HEK293T (cell line): ENCODE results near the gene MAN2A1.

ENCODE experiments used
- CTCF ChIA-PET: fragments of 350-600 bp; formaldehyde crosslinking; extraction: SDS; loops from one replicate; lab custom pipeline; 2021; ENCODE audit warnings: antibody characterized with exemption, inconsistent platforms; lab: Yijun Ruan, JAX
- POLR2A ChIA-PET: fragments of 350-600 bp; formaldehyde crosslinking; extraction: SDS; loops from one replicate; lab custom pipeline; 2020; ENCODE audit warnings: antibody characterized with exemption, inconsistent platforms; lab: Yijun Ruan, JAX
- DNase-seq: peaks from one replicate; pipeline ENCODE4 v3.0.0; 2012; ENCODE audit warnings: mixed read lengths; ENCODE audit errors: extremely low spot score
- ARNT ChIP-seq: fragments of 450-650 bp; IDR thresholded peaks from 2 replicates; pipeline ENCODE4 v1.6.1; 2017; ENCODE audit warnings: mild to moderate bottlenecking
- BHLHE40 ChIP-seq: fragments of 450-650 bp; IDR thresholded peaks from 2 replicates; pipeline ENCODE4 v1.6.1; 2016; ENCODE audit warnings: mild to moderate bottlenecking, moderate library complexity, borderline replicate concordance
- CTBP1 ChIP-seq: fragments of 450-650 bp; IDR thresholded peaks from 2 replicates; pipeline ENCODE4 v1.6.1; 2016; ENCODE audit warnings: borderline replicate concordance
- ELF4 ChIP-seq: fragments of 450-650 bp; IDR thresholded peaks from 2 replicates; pipeline ENCODE4 v1.6.1; 2017; ENCODE audit warnings: antibody characterized with exemption
- FOXA1 ChIP-seq: fragments of 450-650 bp; IDR thresholded peaks from 2 replicates; pipeline ENCODE4 v1.6.1; 2016; ENCODE audit warnings: mild to moderate bottlenecking
- FOXK2 ChIP-seq: fragments of 450-650 bp; IDR thresholded peaks from 2 replicates; pipeline ENCODE4 v1.6.1; 2016; ENCODE audit warnings: mild to moderate bottlenecking
- FOXM1 ChIP-seq: fragments of 450-650 bp; IDR thresholded peaks from 2 replicates; pipeline ENCODE4 v1.6.1; 2017; ENCODE audit warnings: mild to moderate bottlenecking, borderline replicate concordance
- HDGF ChIP-seq: fragments of 450-650 bp; IDR thresholded peaks from 2 replicates; pipeline ENCODE4 v1.6.1; 2017; ENCODE audit warnings: antibody characterized with exemption, borderline replicate concordance
- L3MBTL2 ChIP-seq: fragments of 450-650 bp; conservative IDR thresholded peaks from 2 replicates; pipeline ENCODE4 v1.6.1; 2016; ENCODE audit warnings: mild to moderate bottlenecking
- LEF1 ChIP-seq: fragments of 450-650 bp; IDR thresholded peaks from 2 replicates; pipeline ENCODE4 v1.6.1; 2017; ENCODE audit warnings: mild to moderate bottlenecking, borderline replicate concordance
- NFRKB ChIP-seq: fragments of 450-650 bp; IDR thresholded peaks from 2 replicates; pipeline ENCODE4 v1.6.1; 2016; ENCODE audit warnings: mild to moderate bottlenecking, moderate library complexity
- SP1 ChIP-seq: fragments of 450-650 bp; IDR thresholded peaks from 2 replicates; pipeline ENCODE4 v1.6.1; 2017
- SUZ12 ChIP-seq: fragments of 450-650 bp; IDR thresholded peaks from 2 replicates; pipeline ENCODE4 v1.6.1; 2016; ENCODE audit warnings: mild to moderate bottlenecking
- TARDBP ChIP-seq: fragments of 450-650 bp; IDR thresholded peaks from 2 replicates; pipeline ENCODE4 v1.6.1; 2016
- ZNF384 ChIP-seq: fragments of 450-650 bp; IDR thresholded peaks from 2 replicates; pipeline ENCODE4 v1.6.1; 2016
- TF ChIP-seq, protein P1 (sequence below): fragments of 450-650 bp; IDR thresholded peaks from 2 replicates; pipeline ENCODE4 v1.6.1; 2016

MAN2A1 gene

DNA sequence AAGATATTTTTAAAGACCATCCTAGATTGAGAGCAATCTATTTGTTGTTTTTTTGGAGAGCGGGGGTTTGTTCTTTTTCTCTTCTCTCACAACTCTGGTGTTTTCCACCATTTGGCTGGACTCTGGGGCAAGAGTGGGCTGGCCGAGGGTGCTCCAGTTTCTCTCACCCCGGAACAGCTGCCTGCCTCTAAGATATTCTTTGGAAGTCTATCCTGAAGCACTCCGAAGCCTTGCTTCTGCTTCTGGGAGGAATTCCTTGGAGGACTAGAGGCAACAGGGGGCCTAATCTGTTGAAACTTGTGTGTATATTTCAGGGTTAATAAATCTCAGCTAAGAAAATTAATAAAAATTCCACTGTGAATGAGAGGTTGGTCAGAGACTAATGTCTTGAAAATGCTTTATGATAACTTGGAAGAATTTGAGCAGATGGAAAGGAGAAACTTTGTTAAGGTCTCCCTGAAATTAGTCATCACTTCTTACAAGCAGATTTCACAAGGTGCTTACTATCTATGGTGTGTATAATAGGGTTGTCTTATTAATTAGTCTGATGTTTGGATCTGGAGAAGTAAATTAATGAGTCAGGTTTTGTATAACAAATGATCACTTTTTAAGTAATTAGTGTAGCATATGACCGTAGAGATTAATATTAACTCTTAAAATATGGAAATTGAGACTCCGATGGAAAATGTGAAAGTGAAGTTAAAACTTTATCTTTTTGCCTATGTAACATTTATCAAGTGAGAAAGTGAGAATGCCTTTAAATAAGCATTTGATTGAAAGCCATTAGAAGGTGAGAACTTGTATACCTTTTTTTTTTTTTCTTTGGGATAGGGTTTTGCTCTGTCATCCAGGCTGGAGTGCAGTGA lies 4.0 kb downstream of the MAN2A1 start:
- TF ChIP-seq ZNF384 (no peak), FOXK2 (no peak), FOXM1 (no peak), CTBP1 (no peak), BHLHE40 (no peak), ARNT (no peak), FOXA1 (no peak), SP1 (no peak), ELF4 (no peak), TARDBP (no peak), SUZ12 (no peak)
- ChIA-PET POLR2A (no interaction called here), CTCF (interaction anchor here (0.6 kb wide), 1 partner anchor 12 kb away, joined by 3 read pairs; no protein-coding TSS in a partner anchor)
- DNase-seq: no peak

GRCh38 chr5:109694451-109694891 lies 4.7 kb downstream of the MAN2A1 start:
- ChIA-PET CTCF (interaction anchor here (0.6 kb wide), 1 partner anchor 13 kb away, joined by 3 read pairs; no protein-coding TSS in a partner anchor), POLR2A (no interaction called here)
- no peak for TF ChIP-seq L3MBTL2
- peak; percentile 18; the same call in 1 of the 2 replicates for TF ChIP-seq ZNF384
- TF ChIP-seq FOXM1: no peak
- no peak for DNase-seq

- POLR2A ChIA-PET: interaction anchor here (0.7 kb wide), 1 partner anchor 967 kb away, joined by 3 read pairs; no protein-coding TSS in a partner anchor
Observed at GRCh38 chr5:109695005-109695926, 5.5 kb downstream of the MAN2A1 start.

DNA sequence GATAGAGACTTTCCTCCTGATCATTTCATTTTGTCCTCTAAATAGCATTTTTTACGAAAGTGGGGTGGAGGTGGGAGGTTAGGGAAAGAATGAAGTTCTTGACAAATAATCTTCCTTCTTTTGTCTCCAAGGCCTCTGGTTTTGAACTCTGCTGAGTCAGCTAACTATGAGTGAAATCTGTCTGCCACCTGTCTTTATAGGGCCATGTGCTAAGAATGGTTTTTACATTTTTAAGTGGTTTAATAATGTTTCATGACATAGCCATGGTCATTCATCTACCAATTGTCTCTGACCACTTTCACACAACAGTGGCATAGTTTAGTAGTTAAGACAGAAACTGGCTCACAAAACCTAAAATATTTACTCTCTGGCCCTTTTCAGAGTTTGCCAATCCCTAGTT lies 7.6 kb downstream of the MAN2A1 start:
- CTCF ChIA-PET: interaction anchor here (0.6 kb wide), 1 partner anchor 10 kb away, joined by 3 read pairs; no protein-coding TSS in a partner anchor
- no peak for TF ChIP-seq HDGF
- TF ChIP-seq ZNF384: no peak
- POLR2A ChIA-PET: no interaction called here
- no peak for DNase-seq

More at GRCh38 chr5:109695005-109695926, 5.5 kb downstream of the MAN2A1 start:
- CTCF ChIA-PET: no interaction called here
- no peak for TF ChIP-seq TARDBP
- TF ChIP-seq SUZ12: no peak
- no peak for TF ChIP-seq ZNF384
- TF ChIP-seq ELF4: no peak
- TF ChIP-seq FOXK2: no peak
- TF ChIP-seq CTBP1: no peak
- TF ChIP-seq L3MBTL2: no peak
- no peak for TF ChIP-seq NFRKB
- no peak for TF ChIP-seq SP1
- no peak for TF ChIP-seq FOXM1
- no peak for TF ChIP-seq HDGF
- TF ChIP-seq BHLHE40: no peak
- DNase-seq: no peak

- CTCF ChIA-PET: interaction anchor here (1.5 kb wide), 1 partner anchor 10 kb away, joined by 4 read pairs; no protein-coding TSS in a partner anchor
- TF ChIP-seq SP1 (no peak), BHLHE40 (no peak), ARNT (no peak), FOXM1 (no peak), FOXK2 (no peak), FOXA1 (no peak), TARDBP (no peak), CTBP1 (no peak), L3MBTL2 (no peak), SUZ12 (no peak), NFRKB (no peak)
- DNase-seq: no peak
- POLR2A ChIA-PET: no interaction called here
Observed at GRCh38 chr5:109700516-109701153, 10.9 kb downstream of the MAN2A1 start.

DNA sequence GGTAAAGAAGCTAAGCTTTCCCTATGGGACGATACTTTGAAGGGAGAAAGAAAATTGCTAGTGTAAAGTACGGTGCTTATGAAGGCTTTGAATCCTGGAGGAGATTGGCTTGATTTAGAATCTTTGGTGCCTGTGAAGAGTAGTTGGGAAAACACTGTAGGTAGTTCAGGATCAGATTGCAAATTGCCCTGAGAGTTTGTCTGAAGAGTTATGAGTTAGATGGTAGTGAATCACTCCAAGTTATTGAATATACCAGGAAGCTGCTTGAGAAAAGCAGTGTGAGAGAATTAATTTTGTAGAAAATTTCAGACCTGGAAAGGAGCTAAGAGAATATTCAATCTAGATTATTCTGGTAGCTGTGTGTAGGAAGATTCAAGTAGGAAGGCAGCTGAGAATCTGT lies 11.5 kb downstream of the MAN2A1 start:
- ChIA-PET POLR2A (no interaction called here), CTCF (interaction anchor here (1.5 kb wide), 1 partner anchor 10 kb away, joined by 4 read pairs; no protein-coding TSS in a partner anchor)
- DNase-seq: no peak
- TF ChIP-seq BHLHE40 (no peak), SP1 (no peak), ZNF384 (no peak), HDGF (no peak), ARNT (no peak), LEF1 (no peak), CTBP1 (no peak), L3MBTL2 (no peak), TARDBP (no peak), NFRKB (no peak), FOXK2 (no peak), SUZ12 (no peak), FOXA1 (no peak), FOXM1 (no peak), ELF4 (no peak)
- TF ChIP-seq, protein P1, sequence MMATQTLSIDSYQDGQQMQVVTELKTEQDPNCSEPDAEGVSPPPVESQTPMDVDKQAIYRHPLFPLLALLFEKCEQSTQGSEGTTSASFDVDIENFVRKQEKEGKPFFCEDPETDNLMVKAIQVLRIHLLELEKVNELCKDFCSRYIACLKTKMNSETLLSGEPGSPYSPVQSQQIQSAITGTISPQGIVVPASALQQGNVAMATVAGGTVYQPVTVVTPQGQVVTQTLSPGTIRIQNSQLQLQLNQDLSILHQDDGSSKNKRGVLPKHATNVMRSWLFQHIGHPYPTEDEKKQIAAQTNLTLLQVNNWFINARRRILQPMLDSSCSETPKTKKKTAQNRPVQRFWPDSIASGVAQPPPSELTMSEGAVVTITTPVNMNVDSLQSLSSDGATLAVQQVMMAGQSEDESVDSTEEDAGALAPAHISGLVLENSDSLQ: no peak
